Esophagus mucosa (tissue), 1 donor: ENCODE measurements around the gene ADORA2A. TPM values are rescaled to one million over a fixed set of nuclear protein-coding genes. Genes with fewer than 3 reads are reported as not detected.

Experiments
- ATAC-seq: fragments of 200-7000 bp; cut with Tn5 transposase; one replicate; pipeline ENCODE4 v1.9.1; 2020
- total RNA-seq: library from RNA; stranded (reverse); gene quantifications from one replicate; pipeline ENCODE4 v1.2.4, GENCODE V29; 2023
- donor health status: DM: yes; HTN: yes; CAD: no.

ADORA2A gene
- total RNA-seq, 1 donor from 2014 or later: not detected

GRCh38 chr22:24433001-24433827 is 5.8 kb downstream of the ADORA2A start:
- no peak for ATAC-seq

GRCh38 chr22:24433828-24434470 is 6.5 kb downstream of the ADORA2A start:
- ATAC-seq: peak; percentile 57

- ATAC-seq: peak; percentile 44
Measured at GRCh38 chr22:24434471-24435322, 7.3 kb downstream of the ADORA2A start.

GRCh38 chr22:24435323-24435645 is 7.9 kb downstream of the ADORA2A start:
- no peak for ATAC-seq

GRCh38 chr22:24435861-24436371 is 8.5 kb downstream of the ADORA2A start:
- no peak for ATAC-seq

- no peak for ATAC-seq
Measured at GRCh38 chr22:24436553-24436952, 9.2 kb downstream of the ADORA2A start.

- ATAC-seq: no peak
Measured at GRCh38 chr22:24437091-24437490, 9.7 kb downstream of the ADORA2A start.

GRCh38 chr22:24437741-24438328 is 10.4 kb downstream of the ADORA2A start:
- ATAC-seq: peak; percentile 11

- ATAC-seq: no peak
Measured at GRCh38 chr22:24440270-24440717, 12.9 kb downstream of the ADORA2A start.

GRCh38 chr22:24440718-24441405 is 13.5 kb downstream of the ADORA2A start:
- no peak for ATAC-seq

- ATAC-seq: no peak
Measured at GRCh38 chr22:24441406-24442351, 14.3 kb downstream of the ADORA2A start.

GRCh38 chr22:24442352-24442744 is 14.9 kb downstream of the ADORA2A start:
- ATAC-seq: no peak

- ATAC-seq: no peak
Measured at GRCh38 chr22:24443668-24444067, 16.3 kb downstream of the ADORA2A start.

- no peak for ATAC-seq
Measured at GRCh38 chr22:24444251-24444650, 16.9 kb downstream of the ADORA2A start.

GRCh38 chr22:24444729-24445466 is 17.5 kb downstream of the ADORA2A start:
- no peak for ATAC-seq

GRCh38 chr22:24445481-24446259 is 18.3 kb downstream of the ADORA2A start:
- no peak for ATAC-seq

- ATAC-seq: no peak
Measured at GRCh38 chr22:24446260-24446611, 18.8 kb downstream of the ADORA2A start.

GRCh38 chr22:24450610-24451009 is 23.2 kb downstream of the ADORA2A start:
- no peak for ATAC-seq

GRCh38 chr22:24451162-24451561 is 23.8 kb downstream of the ADORA2A start:
- no peak for ATAC-seq
